Breast epithelium (tissue), 4 donors: Measurements from ENCODE around the gene F3. TPM values are rescaled to one million over a fixed set of nuclear protein-coding genes. Genes with fewer than 3 reads are reported as not detected.

Experiments
- DNase-seq, 2 donors: peaks; one replicate each; pipeline ENCODE4 v3.0.0-alpha.2; 2019; ENCODE audit warnings: low spot score in 2 of 2
- H3K27ac ChIP-seq, 2 donors: fragments of 200-600 bp; sonication (generic) in 1 of 2; one replicate each; pipeline ENCODE4 v1.5.1; 2016 to 2019; ENCODE audit warnings: mild to moderate bottlenecking in 1 of 2
- H3K27me3 ChIP-seq, 2 donors: fragments of 200-600 bp; sonication (generic) in 1 of 2; one replicate each; pipeline versions ENCODE4 v1.5.1 to v1.6.0; 2017 to 2019; ENCODE audit warnings: control low read depth in 1 of 2, mild to moderate bottlenecking in 1 of 2
- H3K36me3 ChIP-seq: fragments of 200-600 bp; one replicate; pipeline ENCODE4 v1.5.1; 2019
- H3K4me1 ChIP-seq, 2 donors: fragments of 200-600 bp; sonication (generic); one replicate each; pipeline ENCODE4 v1.5.1; 2016 to 2019; ENCODE audit warnings: control low read depth in 1 of 2
- H3K4me3 ChIP-seq, 3 donors: fragments of 200-600 bp; sonication (generic); 1 replicate in 2 of 3; 2 replicates in 1 of 3; pipeline ENCODE4 v1.5.1; 2016 to 2019; ENCODE audit warnings: mild to moderate bottlenecking in 3 of 3, moderate library complexity in 2 of 3
- H3K9me3 ChIP-seq, 2 donors: fragments of 200-600 bp; sonication (generic) in 1 of 2; one replicate each; pipeline ENCODE4 v1.5.1; 2016 to 2019; ENCODE audit warnings: control low read depth in 1 of 2
- CTCF ChIP-seq, 3 donors: fragments of 450-650 bp; IDR thresholded peaks; one replicate each; pipeline ENCODE4 v1.5.1; 2016 to 2017; ENCODE audit warnings: antibody characterized with exemption in 3 of 3, mild to moderate bottlenecking in 3 of 3, moderate library complexity in 3 of 3
- POLR2A ChIP-seq: fragments of 450-650 bp; IDR thresholded peaks from one replicate; pipeline ENCODE4 v1.6.1; 2016; ENCODE audit warnings: antibody characterized with exemption, mild to moderate bottlenecking, moderate library complexity
- POLR2AphosphoS5 ChIP-seq, 3 donors: sonication (generic); formaldehyde crosslinking; IDR thresholded peaks; one replicate each; pipeline ENCODE4 v1.6.1; 2017; ENCODE audit warnings: antibody characterized with exemption in 3 of 3
- intact Hi-C: fragments of 100-400 bp; cut with DNase I; formaldehyde crosslinking; loops from one replicate; pipeline ENCODE4 v1.15.1; 2023; ENCODE audit warnings: low total_unique reads
- total RNA-seq, 3 donors: library from RNA; depleted of rRNA; stranded (reverse); fragments of >200 nt; gene quantifications; one replicate each; pipeline ENCODE4 v1.1.0, GENCODE V29; 2016

The F3 gene
- total RNA-seq, 3 donors from 2014 or later = 61.9 to 115 (median 108) TPM

DNA sequence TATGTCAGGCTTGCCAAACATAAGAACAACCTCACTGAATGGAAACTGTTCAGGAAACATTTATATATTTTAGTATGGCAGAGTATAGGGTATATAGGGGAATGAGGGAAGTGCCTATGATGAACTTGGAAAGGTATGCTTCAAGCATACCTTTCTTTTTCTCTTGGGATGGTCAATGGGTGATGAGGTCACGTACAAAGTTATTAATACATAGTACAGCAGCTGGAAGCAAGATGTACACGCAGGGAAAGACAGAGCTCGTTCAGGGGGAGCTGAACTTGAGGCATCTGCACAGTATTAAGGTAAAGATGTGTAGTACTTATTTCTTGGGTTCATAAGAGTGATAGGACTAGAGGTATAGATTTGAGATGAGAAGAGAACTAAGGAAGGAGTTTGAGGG lies 61.9 kb downstream of the F3 start:
- Histone ChIP-seq H3K4me1 (no peaks in the 10 kb centered on the region), H3K36me3 (no peaks in the 10 kb centered on the region), H3K27ac (no peak overlapping the region), H3K4me3 (no peak overlapping the region), H3K27me3 (no peaks in the 10 kb centered on the region), H3K9me3 (no peaks in the 10 kb centered on the region)
- TF ChIP-seq POLR2A (no peak), CTCF (IDR thresholded peaks at IDR 0.05) (no peak), POLR2AphosphoS5 (IDR thresholded peaks at IDR 0.05) (no peak)
- no peak for DNase-seq
- intact Hi-C loops = no loop called here

Other genes starting within 250 kb of the F3 start
- 10 to 100 TPM; 22.2 to 60.3 (median 36.1) TPM for gene ABCD3, start 123.4 kb downstream of the F3 start, total RNA-seq